Right ventricle myocardium inferior (tissue), 1 donor: ENCODE measurements around the gene TLN1. TPM values are rescaled to one million over a fixed set of nuclear protein-coding genes. Genes with fewer than 3 reads are reported as not detected.

Experiments
- ATAC-seq: fragments of 200-7000 bp; cut with Tn5 transposase; one replicate; pipeline ENCODE4 v1.9.1; 2020; ENCODE audit warnings: mild to moderate bottlenecking, moderate library complexity
- DNase-seq: peaks from one replicate; pipeline ENCODE4 v3.0.0; 2021; ENCODE audit errors: missing footprints
- intact Hi-C: fragments of 100-400 bp; cut with DNase I; formaldehyde crosslinking; loops from one replicate; pipeline ENCODE4 v1.11.0; 2022
- total RNA-seq: library from RNA; stranded (reverse); fragmentation: NEBNext Ultra II Directional; extraction: Animal tissue kit (Norgen Biotek cat#: 25700); gene quantifications from one replicate; pipeline ENCODE4 v1.2.1, GENCODE V29; 2021
- donor health status: DM: no; HTN: yes; CAD: no; lungs with severe emphysema.

Gene TLN1
- total RNA-seq, 1 donor from 2014 or later: 255 TPM

DNA sequence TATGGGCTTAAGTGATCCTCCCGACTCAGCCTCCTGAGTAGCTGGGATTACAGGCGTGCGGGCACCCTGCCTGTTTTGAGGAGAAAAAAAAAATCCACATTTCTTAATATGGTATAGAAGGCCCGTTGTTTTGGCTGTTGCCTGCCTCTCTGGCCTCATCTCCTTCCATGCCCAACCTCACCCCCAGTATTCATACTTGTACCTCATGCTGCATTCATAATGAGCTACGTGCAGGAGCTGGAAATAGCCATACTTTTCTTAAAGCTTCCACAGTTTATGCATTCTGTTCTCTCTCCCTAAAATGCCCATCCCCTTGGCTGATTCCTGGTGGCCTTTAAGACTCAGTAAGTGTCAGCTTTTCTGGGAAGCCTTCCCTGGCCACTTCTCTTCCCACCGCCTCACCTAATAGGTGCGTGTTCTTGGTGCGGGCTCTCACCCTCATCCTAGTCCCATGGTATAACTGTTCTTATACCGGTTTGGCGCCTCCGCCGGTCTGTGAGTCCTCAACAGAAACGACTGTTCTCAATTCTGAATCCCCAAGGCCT, 40.2 kb downstream of the TLN1 start:
- DNase-seq (no peak), ATAC-seq (no peak)
- intact Hi-C loops: loop anchor here (2.0 to 5.0 kb wide), 2 partner anchors 31 to 35 kb away; no protein-coding TSS in a partner anchor

GRCh38 chr9:35691334-35691650, 40.7 kb downstream of the TLN1 start:
- DNase-seq (no peak), ATAC-seq (peak; percentile 2)
- intact Hi-C loops: loop anchor here (2.0 to 5.0 kb wide), 2 partner anchors 30 to 36 kb away; no protein-coding TSS in a partner anchor

DNA sequence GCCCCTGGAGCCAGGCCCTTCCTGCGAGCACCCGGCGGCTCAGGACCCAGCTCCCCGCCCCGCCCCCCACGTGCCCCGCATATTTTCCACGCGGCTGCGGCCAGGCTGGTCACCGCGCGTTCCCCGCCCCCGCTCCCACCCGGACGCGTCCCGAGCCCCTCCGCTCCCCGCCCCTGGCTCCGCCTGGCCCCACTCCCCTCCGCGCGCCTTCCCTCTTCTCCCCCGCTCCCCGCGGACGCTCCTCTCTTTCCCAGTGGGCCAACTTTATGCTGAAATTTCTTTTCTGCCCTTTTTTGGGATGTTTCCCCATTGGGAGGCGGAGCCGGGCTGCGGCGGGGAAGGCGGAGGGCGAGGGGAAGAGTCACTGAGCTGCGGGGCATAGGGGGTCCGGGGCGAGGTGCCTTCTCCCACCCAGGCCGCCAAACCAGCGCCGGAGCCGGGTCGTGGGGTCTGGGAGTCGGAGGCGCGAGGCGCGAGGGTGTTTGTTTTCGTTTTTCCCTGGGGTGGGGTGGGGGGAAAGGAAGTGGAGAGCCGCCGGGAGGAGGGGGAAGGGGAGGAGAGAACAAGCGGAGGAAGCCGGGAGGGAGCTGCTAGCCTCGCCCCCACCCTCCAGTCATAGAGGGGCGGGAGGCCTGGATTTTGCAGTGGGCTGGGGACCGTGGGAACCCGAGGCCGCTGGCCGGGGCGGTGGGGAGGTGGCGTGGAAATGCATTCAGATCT, 41.2 kb downstream of the TLN1 start:
- DNase-seq (peak; percentile 87), ATAC-seq (peak; percentile 69)
- intact Hi-C loops: loop anchor here (2.0 to 5.0 kb wide), 2 partner anchors 30 to 37 kb away; no protein-coding TSS in a partner anchor

DNA sequence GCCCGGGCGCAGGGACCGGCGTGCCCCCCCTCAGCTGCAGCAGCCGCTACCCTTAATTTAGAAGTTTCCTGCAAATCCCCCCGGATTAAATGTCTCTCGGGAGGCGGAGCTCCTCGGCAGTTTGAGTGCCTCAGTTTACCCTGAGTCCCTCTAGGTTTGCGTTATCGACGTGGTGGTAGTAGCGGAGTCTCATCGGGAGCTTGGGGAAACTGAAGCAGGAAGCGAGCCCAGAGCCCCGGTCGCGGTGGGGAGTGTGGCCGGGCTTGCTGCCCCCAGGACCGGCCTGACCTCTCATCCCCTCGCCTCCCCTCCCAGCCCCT, 41.7 kb downstream of the TLN1 start:
- intact Hi-C loops: loop anchor here (2.0 to 5.0 kb wide), 2 partner anchors 29 to 37 kb away; no protein-coding TSS in a partner anchor
- DNase-seq: no peak
- ATAC-seq: no peak

DNA sequence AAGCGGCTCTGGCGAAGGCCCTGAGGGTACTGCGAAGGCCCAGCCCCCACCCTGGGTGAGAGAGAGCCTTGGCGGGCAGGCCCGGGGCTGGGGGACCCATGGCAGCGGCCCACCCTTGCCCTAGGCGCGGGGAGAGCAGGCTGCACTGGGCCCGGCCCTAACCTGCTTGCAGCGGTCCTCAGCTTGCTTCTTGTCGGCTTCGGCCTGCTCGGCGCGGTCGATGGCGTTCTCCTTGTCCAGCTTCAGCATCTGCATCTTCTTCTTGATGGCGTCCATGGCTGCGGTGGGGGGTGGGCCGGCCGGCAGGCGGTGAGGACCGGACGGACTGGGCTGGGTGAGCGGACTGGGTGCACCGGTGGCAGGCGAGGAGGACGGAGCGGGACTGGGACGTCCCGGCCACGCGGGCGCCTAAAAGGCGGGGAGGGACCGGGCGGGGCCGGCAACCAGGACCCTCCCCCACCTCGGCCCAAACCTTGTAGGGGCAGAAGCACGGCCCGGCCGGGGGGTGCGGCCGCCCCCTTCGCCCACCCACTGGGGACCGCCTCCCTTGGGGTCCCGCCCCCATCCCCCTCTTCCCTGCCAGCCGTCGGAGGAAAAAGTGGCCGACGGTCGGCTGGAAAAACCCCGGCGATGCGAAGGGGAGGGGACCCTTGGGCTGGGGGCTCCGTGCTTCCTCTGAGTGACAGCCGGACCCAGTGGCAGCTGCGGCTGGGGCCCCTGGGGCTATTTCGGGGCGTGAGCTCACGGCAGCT, 42.3 kb downstream of the TLN1 start, which contains the start of gene TPM2:
Gene TPM2, minus strand, starts transcription at position 384 of the 752 bp plus-strand sequence. Its CDS starts 108 bp downstream, at position 276.
- intact Hi-C loops: loop anchor here (2.0 to 5.0 kb wide), 2 partner anchors 29 to 38 kb away; no protein-coding TSS in a partner anchor
- DNase-seq (peak; percentile 78), ATAC-seq (peak; percentile 77)

DNA sequence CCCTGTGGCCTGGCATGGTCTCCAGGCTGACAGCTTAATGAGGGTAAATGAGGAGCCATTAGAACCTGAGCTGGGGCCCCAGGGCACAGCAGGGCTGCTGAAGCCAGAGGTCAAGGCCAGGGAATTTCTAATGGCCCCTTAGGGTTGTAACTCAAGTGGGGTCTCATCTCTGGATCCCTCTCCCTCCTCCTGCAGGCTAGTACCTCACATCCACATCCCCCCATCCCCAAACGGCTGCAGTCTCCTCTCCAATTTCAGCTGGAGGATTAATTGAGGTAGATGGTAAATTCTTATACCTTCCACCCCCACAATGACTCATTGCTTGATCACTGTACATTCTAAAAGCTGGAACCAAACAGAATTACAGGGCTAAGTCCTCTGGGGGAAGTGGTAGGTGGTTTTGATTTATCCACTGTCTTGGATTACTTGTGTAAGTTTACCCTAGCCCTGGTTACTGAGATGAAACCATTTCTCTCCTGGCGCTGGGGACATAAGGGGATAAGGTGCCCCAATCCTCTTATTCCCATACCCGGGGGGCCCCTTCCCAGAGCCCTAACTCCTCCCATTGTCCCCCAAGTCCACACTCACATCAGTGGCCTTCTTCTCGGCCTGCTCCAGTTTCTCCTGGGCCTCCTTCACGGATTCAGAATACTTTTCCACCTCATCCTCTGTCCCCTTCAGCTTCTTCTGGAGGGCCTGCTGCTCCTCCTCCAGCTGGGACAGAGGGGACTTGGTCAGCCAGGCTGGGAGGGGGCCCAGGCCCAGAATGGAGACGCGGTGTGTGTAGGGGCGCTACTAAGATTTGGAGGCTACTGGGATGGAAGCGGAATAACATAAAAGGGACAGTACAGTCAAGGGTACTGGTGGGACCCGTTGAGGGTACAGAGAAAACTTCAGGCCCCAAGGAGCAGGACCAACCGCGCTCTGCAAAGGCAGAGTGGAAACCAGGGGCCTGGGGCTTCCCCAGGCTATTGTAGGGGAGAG, 43.1 kb downstream of the TLN1 start:
- intact Hi-C loops: no loop called here
- ATAC-seq (no peak), DNase-seq (no peak)

DNA sequence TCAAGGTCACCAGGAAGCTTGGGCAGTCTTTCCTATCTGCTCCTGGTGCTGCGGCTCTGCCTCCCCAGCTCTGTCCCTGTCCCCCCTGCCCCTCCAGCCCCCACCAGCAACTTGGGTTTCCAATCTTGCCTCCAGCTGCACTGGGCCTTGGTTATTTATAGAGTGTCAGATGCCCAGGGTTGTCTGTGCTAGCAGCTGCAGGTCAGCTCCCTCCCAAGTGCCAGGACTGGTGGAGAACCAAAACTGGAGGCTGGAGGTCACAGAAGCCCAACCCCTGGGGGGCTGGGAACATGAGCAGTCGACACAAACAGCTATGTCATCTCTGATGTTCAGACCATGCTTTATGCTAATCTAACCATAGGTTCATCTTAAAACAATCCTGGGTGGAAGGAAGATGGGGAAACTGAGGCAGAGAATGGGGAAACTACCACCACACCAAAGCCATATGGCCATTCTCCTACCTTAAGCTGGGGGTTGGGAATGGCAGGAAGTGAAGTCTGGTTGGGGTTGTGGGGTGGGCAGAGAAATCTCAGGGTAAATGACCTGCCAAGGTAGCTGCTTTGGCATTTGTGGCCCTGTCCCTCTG, 43.9 kb downstream of the TLN1 start:
- DNase-seq: no peak

DNA sequence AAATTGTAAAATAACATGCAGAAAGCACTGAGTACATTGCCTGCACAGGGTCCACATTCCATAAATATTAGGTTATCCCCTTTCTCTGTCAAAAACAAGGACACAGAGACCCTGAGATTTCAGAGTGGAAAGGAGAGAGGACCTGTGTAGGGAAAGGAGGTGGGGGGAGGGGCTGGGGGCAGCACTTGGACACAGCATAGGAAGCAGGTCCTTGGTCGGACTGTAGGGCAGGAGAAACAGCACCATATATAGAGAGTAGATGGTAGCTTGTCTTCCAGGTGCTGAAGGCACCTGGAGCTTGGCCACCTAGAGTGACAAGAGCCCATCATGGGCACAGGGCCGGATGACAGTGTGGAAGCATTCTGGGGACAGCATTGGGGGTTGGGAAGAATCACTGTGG, 44.7 kb downstream of the TLN1 start:
- no peak for DNase-seq
- intact Hi-C loops: no loop called here
- ATAC-seq: no peak

More for the DNA sequence above, 43.9 kb downstream of the TLN1 start:
- intact Hi-C loops: no loop called here
- no peak for ATAC-seq

DNA sequence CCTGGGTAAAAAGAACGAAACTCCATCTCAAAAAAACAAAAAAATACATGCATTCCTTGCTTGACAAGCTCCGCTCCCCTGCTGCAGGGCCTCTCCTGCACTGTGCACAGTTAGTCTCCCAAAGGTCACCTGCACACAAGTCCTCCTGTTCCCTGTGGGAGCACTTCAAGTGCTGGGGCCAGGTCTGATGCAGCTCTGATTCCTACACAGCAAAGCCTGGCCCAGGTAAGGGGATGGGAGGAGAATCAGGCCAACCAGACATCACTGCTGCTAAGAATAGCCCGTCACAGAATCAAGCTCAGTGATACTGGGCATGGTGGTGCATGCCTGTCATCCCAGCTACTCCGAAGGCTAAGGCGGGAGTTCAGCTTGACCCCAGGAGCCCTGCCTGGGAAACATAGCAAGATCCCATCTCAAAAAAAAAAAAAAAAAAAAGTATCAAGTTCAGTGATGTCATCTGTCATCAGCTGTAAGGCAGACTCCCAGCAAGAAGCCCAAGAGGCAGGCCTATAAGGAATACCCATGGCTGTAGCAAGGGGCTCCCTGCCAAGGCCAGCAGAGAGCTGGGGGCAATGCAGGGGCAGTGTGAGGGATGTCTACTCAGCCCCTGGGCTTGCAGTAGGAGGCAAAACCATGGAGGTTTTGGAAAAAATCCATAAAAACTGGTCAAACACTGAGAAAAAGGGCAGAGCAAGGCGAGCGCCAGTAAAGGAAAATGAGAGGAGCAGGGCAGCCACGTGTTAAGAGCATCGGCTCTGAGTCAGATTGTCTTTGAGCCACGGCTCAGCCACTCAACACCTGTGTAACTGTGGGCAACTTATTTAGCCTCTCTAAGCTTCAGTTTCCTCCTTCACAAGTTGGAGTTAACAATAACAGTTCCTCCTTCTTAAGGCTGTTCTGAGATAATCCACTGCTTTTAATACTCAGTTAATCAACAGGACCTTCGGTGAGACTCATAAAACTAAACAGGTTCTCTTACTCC, 45.5 kb downstream of the TLN1 start:
- ATAC-seq (peak; percentile 30), DNase-seq (no peak)
- intact Hi-C loops: no loop called here

- DNase-seq: no peak
- intact Hi-C loops: no loop called here
- no peak for ATAC-seq
These were observed 46.5 kb downstream of the TLN1 start for GRCh38 chr9:35685506-35685905.

DNA sequence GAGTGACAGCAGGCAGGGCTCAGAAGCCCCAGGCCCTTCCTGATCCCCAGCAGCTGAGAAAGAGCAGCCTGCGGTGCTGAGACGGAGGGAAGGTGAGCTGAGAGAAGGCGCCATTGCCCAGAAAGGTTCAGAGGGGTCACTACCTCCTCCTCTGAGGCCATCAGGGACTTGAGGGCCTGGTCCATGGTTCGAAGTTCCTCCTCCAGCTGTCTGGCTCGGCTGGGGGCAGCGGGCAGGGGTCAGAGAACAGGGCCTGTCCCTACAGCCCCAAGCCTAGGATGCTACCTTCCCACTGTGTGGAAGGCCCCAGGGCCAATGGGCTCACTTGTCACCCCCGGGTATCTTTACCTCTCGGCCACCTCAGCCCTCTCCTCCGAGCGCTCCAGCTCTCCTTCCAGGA, 47.1 kb downstream of the TLN1 start:
- ATAC-seq: no peak
- DNase-seq: no peak
- intact Hi-C loops: no loop called here

GRCh38 chr9:35683323-35683722, 48.7 kb downstream of the TLN1 start:
- DNase-seq (no peak), ATAC-seq (no peak)
- intact Hi-C loops: no loop called here

DNA sequence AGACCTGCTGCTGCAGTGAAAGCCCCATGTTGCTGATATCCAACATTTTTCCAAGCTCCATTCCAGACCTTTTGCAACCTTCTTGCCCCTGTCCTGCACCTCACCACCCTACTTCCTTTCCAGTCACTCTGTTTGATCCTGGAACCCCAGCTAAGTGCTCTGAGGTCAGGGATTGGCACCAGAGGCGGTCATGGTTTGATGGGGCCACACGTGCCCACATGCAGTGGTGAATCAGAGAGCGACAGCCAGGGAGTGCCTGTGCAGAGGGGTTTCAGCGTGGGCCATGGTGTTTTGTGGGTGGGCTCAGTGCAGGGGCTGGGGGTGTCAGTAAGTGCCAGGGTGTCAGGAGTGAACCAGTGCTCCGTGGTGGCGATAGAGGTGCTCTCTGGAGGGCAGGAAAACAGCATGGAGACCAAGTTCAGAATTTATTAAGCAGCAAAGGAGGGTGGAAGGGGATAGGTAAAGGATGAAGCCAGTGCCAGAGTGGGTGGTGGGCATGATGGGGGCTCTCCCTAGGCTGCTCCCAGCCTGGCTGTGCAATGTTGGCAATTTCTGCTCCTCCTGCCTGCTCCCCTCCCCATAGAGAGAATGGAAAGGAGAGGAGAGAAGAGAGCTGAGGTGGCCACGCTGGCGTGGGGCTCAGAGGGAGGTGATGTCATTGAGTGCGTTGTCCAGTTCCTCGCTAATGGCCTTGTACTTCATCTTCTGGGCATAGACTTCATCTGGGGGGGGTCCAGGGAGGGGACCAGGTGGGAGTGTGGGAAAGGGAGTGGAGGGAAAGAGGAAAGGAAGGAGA, 49.3 kb downstream of the TLN1 start:
- intact Hi-C loops: no loop called here
- no peak for DNase-seq
- no peak for ATAC-seq

DNA sequence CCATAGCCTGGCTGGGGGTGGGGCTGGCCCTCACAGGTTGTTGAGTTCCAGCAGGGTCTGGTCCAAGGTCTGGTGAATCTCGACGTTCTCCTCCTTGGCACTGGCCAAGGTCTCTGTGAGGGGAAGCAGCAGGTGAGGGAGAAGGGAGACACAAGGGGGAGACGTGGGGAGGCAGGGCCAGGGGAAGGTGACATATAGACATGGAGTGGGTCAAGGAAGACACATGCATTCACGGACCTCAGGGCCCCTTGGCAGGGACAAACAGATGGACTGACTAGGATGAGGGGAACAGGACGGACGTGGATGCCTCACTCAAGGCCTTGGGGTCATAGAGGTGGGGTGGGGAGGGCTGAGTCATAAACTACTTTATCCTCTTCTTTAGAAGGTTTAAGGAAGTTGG, 49.9 kb downstream of the TLN1 start:
- ATAC-seq (no peak), DNase-seq (no peak)
- intact Hi-C loops: no loop called here

GRCh38 chr9:35681341-35682002, 50.5 kb downstream of the TLN1 start:
- ATAC-seq (no peak), DNase-seq (no peak)
- intact Hi-C loops: no loop called here
